HEK293T (cell line): Measurements from ENCODE around the gene ADAMTS12.

ENCODE experiments used
- FOXK2 ChIP-seq: fragments of 450-650 bp; IDR thresholded peaks from 2 replicates; pipeline ENCODE4 v1.6.1; 2016; ENCODE audit warnings: mild to moderate bottlenecking
- SUZ12 ChIP-seq: fragments of 450-650 bp; IDR thresholded peaks from 2 replicates; pipeline ENCODE4 v1.6.1; 2016; ENCODE audit warnings: mild to moderate bottlenecking
- TARDBP ChIP-seq: fragments of 450-650 bp; IDR thresholded peaks from 2 replicates; pipeline ENCODE4 v1.6.1; 2016

DNA sequence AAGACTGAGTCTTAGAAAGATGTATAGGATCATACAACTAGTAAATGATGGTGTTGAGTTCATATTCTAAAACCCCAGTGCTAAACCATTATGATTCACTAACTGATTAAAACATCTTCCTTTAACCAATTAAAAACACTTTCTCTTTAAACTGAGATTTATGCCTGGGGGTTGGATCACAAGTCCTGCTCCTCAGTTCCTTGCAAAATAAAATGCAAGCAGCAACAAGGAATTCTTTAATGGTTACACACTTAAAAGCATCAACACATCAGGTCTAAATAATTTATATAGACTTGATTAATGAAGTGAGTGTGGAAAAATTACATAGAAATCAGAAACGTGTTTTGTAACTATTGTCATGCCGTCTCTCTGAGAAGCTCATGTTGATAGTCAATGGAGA lies 261.8 kb downstream of the ADAMTS12 start:
- TF ChIP-seq FOXK2, result no peak
- no peak for TF ChIP-seq TARDBP
- TF ChIP-seq SUZ12, result no peak
